Measurements from ENCODE around the gene ZNF280C.

- TF ChIP-seq POLR2A (IDR thresholded peaks at IDR 0.05): no peak
- TF ChIP-seq CTCF (IDR thresholded peaks at IDR 0.05): no peak
Observed at GRCh38 chrX:130155564-130155963, 113.1 kb downstream of the ZNF280C start.
